GM21825 (cell line): ENCODE data around the gene LRRK2.
A peak's percentile ranks its signal among the peaks of the same experiment; 100 is the strongest.
"Not testable (repeated sequence)": the region's sequence is repeated elsewhere in the genome, so short reads cannot be mapped to it uniquely, and the experiment has no call there.

Experiments used
- ATAC-seq: cut with Tn5 transposase; IDR thresholded peaks from one replicate; pipeline ENCODE4 v1.9.1; 2021; ENCODE audit warnings: mild to moderate bottlenecking, moderate library complexity; ENCODE audit not compliant: unreplicated experiment

The LRRK2 gene

GRCh38 chr12:40312982-40313576 is 88.3 kb downstream of the LRRK2 start:
- ATAC-seq: no peak

GRCh38 chr12:40313928-40314327 is 89.1 kb downstream of the LRRK2 start:
- peak; percentile 76 for ATAC-seq

GRCh38 chr12:40314927-40315326 is 90.1 kb downstream of the LRRK2 start:
- no peak for ATAC-seq

GRCh38 chr12:40315375-40315774 is 90.6 kb downstream of the LRRK2 start:
- ATAC-seq: no peak

DNA sequence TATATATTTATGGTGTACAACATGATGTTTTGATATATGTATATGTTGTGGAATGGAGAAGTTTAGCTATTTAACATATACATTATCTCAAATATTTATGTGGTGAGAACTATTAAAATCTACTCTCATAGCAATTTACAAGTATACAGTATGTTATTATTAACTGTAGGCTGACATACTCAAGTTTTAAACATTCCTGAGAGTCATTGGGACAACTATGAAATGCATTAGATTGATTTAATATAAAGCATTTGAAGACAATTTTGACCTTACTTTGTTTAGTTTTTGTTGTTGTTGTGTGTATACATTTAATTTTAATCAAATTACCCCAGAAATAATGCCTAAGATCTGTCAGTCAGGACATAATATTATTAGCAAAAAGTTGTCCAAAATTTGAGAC is 99.5 kb downstream of the LRRK2 start:
- no peak for ATAC-seq

DNA sequence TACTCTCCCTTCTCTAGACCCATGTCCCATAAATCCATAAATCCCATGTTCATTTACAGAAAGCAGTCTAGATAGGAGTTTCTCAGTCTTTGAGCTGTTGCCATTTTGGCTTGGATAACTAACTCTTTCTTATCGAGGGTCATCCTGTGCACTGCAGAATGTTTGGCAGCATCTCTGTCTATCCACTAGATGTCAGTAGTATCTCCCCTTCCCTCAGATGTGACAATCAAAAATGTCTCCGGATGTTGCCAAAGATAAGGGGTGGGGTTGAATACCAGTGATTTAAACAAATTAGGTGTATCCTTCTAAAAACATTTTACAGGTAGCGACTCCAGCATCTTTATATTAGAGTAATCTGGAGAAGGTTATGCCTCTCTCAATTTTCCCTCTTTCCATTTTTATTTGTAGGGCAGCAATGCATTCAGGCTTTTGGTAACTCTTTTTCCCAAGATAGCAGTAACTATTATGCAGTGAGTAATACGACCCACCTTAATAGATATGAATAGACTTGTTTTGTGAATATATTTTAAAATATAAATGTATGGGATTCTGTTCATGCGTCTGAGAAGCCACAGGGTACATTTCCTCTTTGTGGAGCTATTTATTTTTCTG is 100.7 kb downstream of the LRRK2 start:
- no peak for ATAC-seq

GRCh38 chr12:40327535-40327934 is 102.7 kb downstream of the LRRK2 start:
- ATAC-seq: no peak

- ATAC-seq: no peak
These were observed 105.4 kb downstream of the LRRK2 start for GRCh38 chr12:40330180-40330579.

DNA sequence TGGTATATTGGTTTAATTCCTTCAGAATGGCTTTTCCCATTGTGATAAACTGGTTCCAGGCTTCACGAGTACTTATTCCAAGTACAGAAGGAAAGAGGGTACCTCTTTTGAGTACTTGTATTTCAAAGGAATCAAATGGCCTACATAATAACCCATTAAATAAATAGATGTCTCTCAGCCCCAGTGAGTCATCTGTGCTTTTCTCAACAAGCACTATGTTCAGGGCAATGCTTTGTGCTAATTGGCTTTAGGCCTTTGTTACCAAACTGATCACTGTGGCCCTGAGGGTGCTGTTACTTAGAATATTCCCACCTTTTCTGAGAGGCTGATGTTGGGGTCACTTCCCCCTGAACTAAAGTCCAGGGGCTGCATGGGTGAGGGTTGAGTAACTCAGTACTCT is 107.1 kb downstream of the LRRK2 start:
- no peak for ATAC-seq

- no peak for ATAC-seq
These were observed 111.2 kb downstream of the LRRK2 start for GRCh38 chr12:40335991-40336390.

DNA sequence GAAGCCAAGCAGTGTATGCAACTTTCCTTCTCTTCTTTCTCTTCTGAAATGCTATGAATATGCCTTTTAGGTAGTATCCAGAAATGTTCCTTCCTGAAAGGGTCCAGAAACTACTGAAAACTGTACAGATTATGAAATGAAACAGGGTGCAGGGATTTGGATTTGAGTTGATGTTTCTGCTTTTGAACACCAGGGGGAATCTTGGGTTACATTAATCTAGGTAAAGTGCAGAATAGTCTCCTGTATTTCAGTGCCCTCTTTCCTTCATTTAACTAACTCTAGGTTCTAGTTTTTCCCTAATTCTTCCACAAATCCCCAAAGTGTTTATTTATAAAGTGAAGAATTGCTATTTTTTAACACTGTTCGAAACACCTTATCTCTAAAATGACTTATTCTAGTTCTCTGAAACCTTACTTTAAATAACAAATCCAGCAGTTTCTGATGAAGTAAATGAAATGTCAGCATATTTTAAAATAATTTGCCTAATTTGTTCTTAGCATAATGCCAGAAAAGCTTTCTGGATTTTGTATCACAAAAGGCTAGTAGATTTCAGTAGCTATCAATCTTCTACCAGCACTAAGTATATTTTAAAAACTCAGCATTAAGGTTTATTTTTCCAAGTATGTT is 111.9 kb downstream of the LRRK2 start:
- no peak for ATAC-seq

- no peak for ATAC-seq
These were observed 113.3 kb downstream of the LRRK2 start for GRCh38 chr12:40338071-40338470.

GRCh38 chr12:40338621-40339020 is 113.8 kb downstream of the LRRK2 start:
- ATAC-seq: no peak

- ATAC-seq: peak; percentile 88
These were observed 117.2 kb downstream of the LRRK2 start for GRCh38 chr12:40342010-40342409.

- ATAC-seq: no peak
These were observed 118.3 kb downstream of the LRRK2 start for GRCh38 chr12:40343124-40343523.

- no peak for ATAC-seq
These were observed 119.5 kb downstream of the LRRK2 start for GRCh38 chr12:40344312-40344711.

- ATAC-seq: no peak
These were observed 127.2 kb downstream of the LRRK2 start for GRCh38 chr12:40351976-40352375.

- ATAC-seq: no peak
These were observed 150.3 kb downstream of the LRRK2 start for GRCh38 chr12:40375076-40375475.

DNA sequence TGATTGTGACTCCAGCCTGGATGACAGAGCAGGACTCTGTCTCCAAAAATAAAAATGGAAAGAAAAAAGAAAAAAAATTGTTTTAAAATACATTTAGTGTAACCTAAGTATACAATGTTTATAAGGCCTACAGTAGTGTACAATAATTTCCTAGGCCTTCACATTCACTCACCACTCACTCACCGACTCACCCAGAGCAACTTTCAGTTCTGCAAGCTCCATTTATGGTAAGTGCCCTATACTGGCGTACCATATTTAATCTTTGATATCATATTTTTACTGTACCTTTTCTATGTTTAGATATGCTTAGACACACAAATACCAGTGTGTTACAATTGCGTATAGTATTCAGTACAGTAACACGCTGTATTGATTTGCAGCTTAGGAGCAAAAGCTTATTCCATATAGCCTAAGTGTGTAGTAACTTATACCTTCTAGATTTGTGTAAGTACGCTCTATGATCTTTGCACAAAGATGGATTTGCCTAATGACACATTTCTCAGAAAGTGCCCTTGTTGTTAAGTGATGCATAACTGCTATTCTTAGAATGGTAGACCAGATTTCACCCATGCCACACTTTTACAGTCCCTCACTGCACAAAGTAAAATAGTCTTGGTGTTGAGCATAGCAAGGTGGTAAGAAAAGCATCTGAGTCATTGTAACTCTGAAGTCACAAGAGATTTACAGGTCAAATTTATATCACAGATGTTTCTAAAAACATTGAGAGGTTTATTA is 151.9 kb downstream of the LRRK2 start:
- ATAC-seq: no peak

DNA sequence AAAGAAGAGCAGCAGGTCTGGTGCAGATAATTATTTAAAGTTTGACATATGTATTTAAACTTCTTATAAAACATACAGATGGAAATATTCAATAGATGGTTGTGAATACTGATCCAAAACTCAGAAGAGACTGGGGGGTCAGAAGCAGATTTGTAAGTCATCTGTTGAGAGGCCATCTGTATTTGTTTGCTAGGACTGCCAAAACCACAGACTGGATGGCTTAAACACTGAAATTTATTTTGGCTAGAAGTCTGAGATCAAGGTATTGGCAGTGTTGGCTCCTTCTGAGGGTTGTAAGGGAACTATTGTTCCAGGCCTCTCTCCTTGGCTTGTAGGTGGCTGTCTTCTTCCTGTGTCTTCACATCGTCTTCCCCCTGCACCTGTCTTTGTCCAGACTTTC is 153.9 kb downstream of the LRRK2 start:
- ATAC-seq: no peak

DNA sequence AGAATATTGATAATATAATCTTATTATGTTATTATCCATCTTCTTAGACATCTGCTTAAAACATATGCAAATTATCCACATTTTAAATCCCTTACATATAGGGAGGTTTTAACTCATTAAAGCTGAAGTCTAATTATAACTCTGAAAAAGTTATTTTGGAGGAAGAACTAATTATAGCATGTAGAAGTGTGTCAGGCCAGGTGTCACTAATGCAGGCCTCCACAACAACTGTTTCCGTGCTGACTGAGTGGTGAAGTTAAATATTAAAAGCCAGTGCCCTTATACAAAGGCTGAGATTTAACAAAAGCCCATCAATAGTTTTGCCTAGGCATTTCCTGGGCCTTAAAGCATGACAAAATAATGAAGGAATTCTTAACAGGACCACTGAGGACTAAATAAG is 157.4 kb downstream of the LRRK2 start:
- ATAC-seq: no peak

- ATAC-seq: not testable (repeated sequence)
These were observed 162.5 kb downstream of the LRRK2 start for GRCh38 chr12:40387279-40387678.
